Panc1 (cell line): ENCODE results near the gene MAP2K7.

Experiments
- CTCF ChIP-seq: fragments of 450-650 bp; IDR thresholded peaks from 2 replicates; pipeline ENCODE4 v1.5.1; 2017; ENCODE audit warnings: mild to moderate bottlenecking
- POLR2AphosphoS5 ChIP-seq: IDR thresholded peaks from 2 replicates; pipeline ENCODE4 v1.6.1; 2012; ENCODE audit warnings: mild to moderate bottlenecking, low read depth, low read length, moderate library complexity

DNA sequence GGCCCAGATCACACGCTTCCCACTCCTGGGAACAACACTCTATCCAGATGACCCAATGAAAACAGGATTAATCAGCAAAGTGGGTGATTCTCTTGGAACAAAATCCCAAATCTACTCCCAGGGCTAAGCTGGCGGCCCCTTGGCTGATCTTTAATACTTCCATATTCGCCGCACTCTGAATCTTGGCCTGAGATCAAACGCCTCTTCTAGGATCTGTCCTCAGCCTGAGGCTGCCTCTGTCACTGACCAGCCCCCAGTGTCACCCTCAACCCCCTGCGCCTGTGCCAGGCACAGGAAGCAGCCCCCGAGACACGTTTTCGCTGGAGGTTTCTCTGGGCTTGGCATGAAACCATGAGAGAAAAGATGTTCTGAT lies 24.6 kb downstream of the MAP2K7 start:
- TF ChIP-seq CTCF, result no peak
- TF ChIP-seq POLR2AphosphoS5, result no peak
